GM23248 (cell line): Measurements from ENCODE around the gene GALNT10.

Experiments used
- EZH2 ChIP-seq: fragments of 200-600 bp; sonication (generic); IDR thresholded peaks from 2 replicates; pipeline ENCODE4 v1.6.1; 2018; ENCODE audit warnings: antibody characterized with exemption, mild to moderate bottlenecking; ENCODE audit not compliant: insufficient read depth, poor library complexity, severe bottlenecking
- EZH2phosphoT487 ChIP-seq: fragments of 200-600 bp; sonication (generic); IDR thresholded peaks from 2 replicates; pipeline ENCODE4 v1.6.1; 2018; ENCODE audit warnings: antibody characterized with exemption, moderate library complexity, mild to moderate bottlenecking, low read depth; ENCODE audit not compliant: insufficient read depth

DNA sequence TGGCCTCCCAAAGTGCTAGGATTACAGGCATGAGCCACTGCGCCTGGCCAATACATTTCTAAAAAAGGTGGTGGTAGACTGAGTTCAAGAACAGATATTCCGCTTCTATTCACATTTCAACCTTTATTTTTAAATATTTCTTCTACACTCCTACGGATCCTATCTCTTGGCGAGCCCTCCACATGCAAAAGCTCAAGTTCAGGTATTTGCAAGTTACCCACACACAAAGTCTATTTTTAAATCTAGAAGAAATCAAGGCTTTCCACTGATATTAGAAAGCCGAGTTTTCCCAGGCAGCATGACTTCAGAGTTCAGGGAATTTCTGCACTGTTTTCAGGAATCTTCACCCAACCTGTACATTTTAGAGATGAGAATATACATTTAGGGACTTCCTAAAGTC is 153.9 kb downstream of the GALNT10 start:
- TF ChIP-seq EZH2phosphoT487 = no peak
- TF ChIP-seq EZH2 = no peak
